KMS-11 (cell line): Measurements from ENCODE around the gene FAM163A.

Source experiments
- H2AFZ ChIP-seq: fragments of 200-600 bp; sonication (generic); 2 replicates; pipeline ENCODE4 v1.6.1; 2016; ENCODE audit warnings: antibody characterized with exemption, mixed run types, low read depth
- H3K27ac ChIP-seq: fragments of 200-600 bp; sonication (generic); 2 replicates; pipeline ENCODE4 v1.6.1; 2016; ENCODE audit warnings: mild to moderate bottlenecking, mixed run types
- H3K27me3 ChIP-seq: fragments of 200-600 bp; sonication (generic); 2 replicates; pipeline ENCODE4 v1.6.1; 2017; ENCODE audit warnings: mild to moderate bottlenecking, low read depth, mixed run types, moderate library complexity; ENCODE audit not compliant: insufficient read depth
- H3K36me3 ChIP-seq: fragments of 200-600 bp; sonication (generic); 2 replicates; pipeline ENCODE4 v1.6.1; 2017; ENCODE audit warnings: mild to moderate bottlenecking, mixed run types; ENCODE audit not compliant: insufficient read depth
- H3K4me1 ChIP-seq: fragments of 200-600 bp; sonication (generic); 2 replicates; pipeline ENCODE4 v1.6.1; 2016; ENCODE audit warnings: mild to moderate bottlenecking, low read depth, mixed run types; ENCODE audit not compliant: poor library complexity, severe bottlenecking
- H3K4me2 ChIP-seq: fragments of 200-600 bp; sonication (generic); 2 replicates; pipeline ENCODE4 v1.7.0; 2016; ENCODE audit warnings: mild to moderate bottlenecking, mixed run types
- H3K4me3 ChIP-seq: fragments of 200-600 bp; sonication (generic); IDR thresholded peaks from 2 replicates; pipeline ENCODE4 v1.6.1; 2017; ENCODE audit warnings: low read depth, low read length, mixed read lengths; ENCODE audit not compliant: insufficient read depth
- H3K79me2 ChIP-seq: fragments of 200-600 bp; sonication (generic); 2 replicates; pipeline ENCODE4 v1.6.1; 2016; ENCODE audit warnings: low read depth, mixed run types; ENCODE audit not compliant: insufficient read depth
- H3K9ac ChIP-seq: fragments of 200-600 bp; sonication (generic); 2 replicates; pipeline ENCODE4 v1.6.1; 2016; ENCODE audit warnings: mild to moderate bottlenecking, mixed run types
- H4K20me1 ChIP-seq: fragments of 200-600 bp; sonication (generic); 2 replicates; pipeline ENCODE4 v1.6.1; 2016; ENCODE audit warnings: mild to moderate bottlenecking, mixed run types; ENCODE audit not compliant: insufficient read depth
- CTCF ChIP-seq: fragments of 200-600 bp; sonication (generic); conservative IDR thresholded peaks from 2 replicates; pipeline ENCODE4 v1.6.1; 2017; ENCODE audit warnings: low read depth, mild to moderate bottlenecking, antibody characterized with exemption, low read length, moderate library complexity, mixed read lengths

Gene FAM163A

GRCh38 chr1:179776831-179777230 is 33.7 kb downstream of the FAM163A start:
- Histone ChIP-seq H3K4me1 (no peaks in the 10 kb centered on the region), H3K4me3 (no peak overlapping the region), H3K79me2 (no peaks in the 10 kb centered on the region), H4K20me1 (no peaks in the 10 kb centered on the region), H3K9ac (no peak overlapping the region), H3K36me3 (no peaks in the 10 kb centered on the region), H2AFZ (no peak overlapping the region), H3K27ac (no peak overlapping the region), H3K4me2 (no peak overlapping the region), H3K27me3 (no peaks in the 10 kb centered on the region)
- TF ChIP-seq CTCF, result no peak

- H3K36me3 ChIP-seq, result no peaks in the 10 kb centered on the region
- H3K79me2 ChIP-seq, result no peaks in the 10 kb centered on the region
- no peaks in the 10 kb centered on the region for H3K4me1 ChIP-seq
- no peak for TF ChIP-seq CTCF
- H3K4me3 ChIP-seq, result no peak overlapping the region
- H4K20me1 ChIP-seq, result no peaks in the 10 kb centered on the region
- H2AFZ ChIP-seq, result no peak overlapping the region
- H3K4me2 ChIP-seq, result no peak overlapping the region
- no peak overlapping the region for H3K9ac ChIP-seq
- no peak overlapping the region for H3K27ac ChIP-seq
- no peaks in the 10 kb centered on the region for H3K27me3 ChIP-seq
Measured at GRCh38 chr1:179777731-179778130, 34.6 kb downstream of the FAM163A start.

GRCh38 chr1:179779645-179780272 is 36.7 kb downstream of the FAM163A start:
- no peaks in the 10 kb centered on the region for H3K36me3 ChIP-seq
- no peak for TF ChIP-seq CTCF

GRCh38 chr1:179781962-179782361 is 38.9 kb downstream of the FAM163A start:
- Histone ChIP-seq H3K4me2 (no peak overlapping the region), H2AFZ (no peak overlapping the region), H3K27me3 (no peaks in the 10 kb centered on the region), H3K27ac (no peak overlapping the region), H3K79me2 (no peaks in the 10 kb centered on the region), H4K20me1 (no peaks in the 10 kb centered on the region), H3K9ac (no peak overlapping the region), H3K4me1 (no peaks in the 10 kb centered on the region), H3K4me3 (no peak overlapping the region), H3K36me3 (no peaks in the 10 kb centered on the region)
- no peak for TF ChIP-seq CTCF

More at GRCh38 chr1:179779645-179780272, 36.7 kb downstream of the FAM163A start:
- H2AFZ ChIP-seq, result no peak overlapping the region
- H3K9ac ChIP-seq, result no peak overlapping the region
- H4K20me1 ChIP-seq, result no peaks in the 10 kb centered on the region
- no peak overlapping the region for H3K4me2 ChIP-seq
- H3K27ac ChIP-seq, result no peak overlapping the region
- H3K27me3 ChIP-seq, result no peaks in the 10 kb centered on the region
- no peaks in the 10 kb centered on the region for H3K79me2 ChIP-seq
- no peaks in the 10 kb centered on the region for H3K4me1 ChIP-seq
- H3K4me3 ChIP-seq, result no peak overlapping the region
